Frontal cortex (tissue), 4 donors: ENCODE data around the gene TADA2B. TPM values are rescaled to one million over a fixed set of nuclear protein-coding genes. Genes with fewer than 3 reads are reported as not detected.
"Not testable (repeated sequence)": the region's sequence is repeated elsewhere in the genome, so short reads cannot be mapped to it uniquely, and the experiment has no call there.

ENCODE experiments used
- DNase-seq, 2 donors: peaks; one replicate each; pipeline ENCODE4 v3.0.0; 2012; ENCODE audit warnings: low spot score in 2 of 2
- FAIRE-seq: peaks from 2 replicates; lab custom pipeline; 2012; peaks lifted over from hg19 to GRCh38; lab: Jason Lieb, UNC
- total RNA-seq: library from RNA; depleted of rRNA; stranded (reverse); fragments of >200 nt; gene quantifications from one replicate; pipeline ENCODE4 v1.2.3, GENCODE V29; 2014
- donor health status: control.
- donor health status: control.
- donor health status: control.

The TADA2B gene
- total RNA-seq, 1 donor from 2014 or later, result 19.2 TPM

- DNase-seq, FAIRE-seq: not testable (repeated sequence)
These were observed 59.3 kb downstream of the TADA2B start for GRCh38 chr4:7102516-7102909.

DNA sequence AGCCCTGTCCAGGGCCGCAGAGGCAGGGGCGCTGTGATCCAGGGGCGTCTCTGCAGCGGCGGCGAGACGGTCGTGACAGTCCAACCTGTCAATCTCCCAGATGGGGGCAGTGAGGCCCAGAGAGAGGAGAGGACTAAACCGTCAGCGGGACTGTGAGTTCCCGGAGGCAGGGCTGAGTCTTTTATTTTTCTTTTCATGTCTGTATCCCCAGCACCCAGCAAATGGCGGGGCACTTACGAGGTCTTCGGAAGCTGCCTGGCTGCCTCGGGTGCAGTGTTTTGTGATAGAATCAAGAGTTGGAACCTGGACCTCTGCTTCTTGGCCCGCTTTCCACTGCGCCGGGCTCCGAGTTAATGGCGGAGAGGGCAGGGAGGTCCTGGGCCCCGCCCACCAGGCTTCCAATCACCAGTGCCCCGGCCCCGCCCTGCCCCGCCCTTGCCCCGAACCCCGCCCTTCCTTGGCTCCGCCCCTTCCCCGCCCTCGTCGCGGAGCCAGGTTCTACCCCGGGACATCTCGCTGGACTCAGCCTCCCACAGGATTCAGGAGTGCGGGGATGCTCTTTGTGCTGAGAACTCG lies 59.9 kb downstream of the TADA2B start:
- FAIRE-seq (no peak), DNase-seq (peak; percentile 84 to 85)

GRCh38 chr4:7103607-7104365 lies 60.6 kb downstream of the TADA2B start:
- peak in 1 of 2 donors; percentile 70 for DNase-seq

DNA sequence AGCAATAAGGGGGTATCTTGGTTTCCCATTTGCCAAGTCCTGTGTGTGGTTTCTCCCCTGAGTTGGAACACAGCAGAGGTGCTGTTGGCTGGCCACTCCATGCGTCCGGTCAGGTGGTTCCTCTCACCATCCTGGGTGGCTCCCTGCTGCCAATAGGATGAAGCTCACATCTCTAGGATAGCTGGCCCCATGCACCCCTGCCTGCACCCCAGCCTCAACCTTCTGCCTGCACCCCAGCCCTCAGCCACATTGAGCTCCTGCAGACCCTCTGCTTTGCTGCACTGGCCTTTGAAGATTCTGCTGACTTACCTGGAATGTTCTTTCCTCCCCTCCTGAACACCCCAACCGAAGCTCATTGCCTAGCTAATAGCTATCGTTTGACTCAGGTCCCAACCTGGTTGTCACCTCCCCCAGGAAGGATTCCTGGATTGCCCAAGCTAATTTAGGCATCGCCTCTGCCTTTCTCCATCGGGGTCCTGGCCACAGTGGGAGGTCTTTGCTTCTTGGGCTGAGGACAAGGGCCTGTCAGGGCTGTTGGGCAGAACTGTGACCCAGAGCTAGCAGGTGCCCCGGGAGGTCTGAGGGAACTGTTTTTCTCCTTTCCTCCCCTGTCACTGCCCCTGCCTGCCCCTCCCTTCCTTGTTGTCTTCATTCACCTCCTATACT lies 61.3 kb downstream of the TADA2B start:
- DNase-seq, result no peak
- no peak for FAIRE-seq

More at GRCh38 chr4:7103607-7104365, 60.6 kb downstream of the TADA2B start:
- FAIRE-seq, result no peak

DNA sequence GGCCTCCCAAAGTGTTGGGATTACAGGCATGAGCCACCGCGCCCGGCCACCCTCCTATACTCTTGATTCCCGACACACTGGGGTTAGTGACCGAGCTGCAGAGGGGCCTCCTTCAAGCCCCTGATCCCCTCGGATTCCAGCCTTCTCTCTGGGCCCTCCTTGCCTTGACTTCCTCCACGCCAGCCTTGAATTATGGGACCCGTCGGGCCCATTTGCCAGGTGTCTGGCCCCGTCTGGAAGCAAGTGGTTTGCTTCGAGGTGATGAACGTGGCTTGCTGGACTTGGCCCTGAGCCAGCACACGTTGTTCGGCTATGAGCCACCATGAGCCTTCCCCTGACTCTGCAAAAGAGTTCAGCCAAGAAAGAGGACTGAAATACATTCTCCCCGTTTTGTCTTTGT lies 62.1 kb downstream of the TADA2B start:
- no peak for DNase-seq
- no peak for FAIRE-seq

DNA sequence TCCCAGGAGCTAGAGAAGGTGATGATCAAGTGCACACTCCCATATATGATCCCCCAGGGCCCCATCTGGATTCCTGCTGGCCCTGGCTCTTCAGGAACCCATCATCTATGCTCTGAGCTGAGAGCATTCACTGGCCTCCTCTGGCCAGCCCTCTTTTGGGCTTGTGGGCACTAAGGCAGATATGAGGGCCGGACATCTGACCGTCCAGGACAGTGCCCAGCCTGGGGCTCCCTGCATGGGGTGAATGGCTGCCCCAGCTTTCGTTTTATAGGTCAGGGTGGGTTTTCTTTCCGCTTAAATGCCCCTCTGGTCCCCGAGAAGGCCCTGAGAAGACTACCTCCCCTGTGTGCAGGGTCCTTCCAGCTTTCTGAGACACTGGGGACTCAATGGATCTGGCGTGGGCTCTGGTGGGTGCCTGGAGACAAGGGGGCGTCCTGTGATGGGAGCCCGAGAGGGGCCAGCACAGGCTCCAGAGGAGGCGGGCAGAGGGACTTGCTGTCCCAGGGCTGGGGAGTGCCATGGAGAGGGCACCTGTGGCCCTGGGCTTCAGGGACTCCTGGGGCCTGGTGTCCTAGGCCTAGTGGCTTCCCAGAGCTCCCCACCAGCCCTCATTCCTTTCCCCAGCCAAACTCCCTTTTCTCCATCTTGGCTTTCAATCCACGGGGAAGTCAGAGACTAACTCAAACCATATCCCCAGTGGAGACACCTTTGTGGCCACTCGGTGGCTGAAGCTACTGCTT lies 64.2 kb downstream of the TADA2B start:
- FAIRE-seq (no peak), DNase-seq (no peak)

Other genes with a start within 250 kb of the TADA2B start
- 207 TPM for gene TBC1D14, start 133.5 kb upstream of the TADA2B start, total RNA-seq
- gene GRPEL1, start 24.7 kb downstream of the TADA2B start, total RNA-seq, result 15.1 TPM
- gene SORCS2, start 149.2 kb downstream of the TADA2B start, total RNA-seq, result 4.9 TPM